Adrenal gland (tissue), 5 donors: ENCODE measurements around the gene SPAG16.

ENCODE experiments used
- POLR2A ChIP-seq, 2 donors: fragments of 450-650 bp; IDR thresholded peaks; one replicate each; pipeline ENCODE4 v1.6.1; 2017; ENCODE audit warnings: antibody characterized with exemption in 2 of 2, mild to moderate bottlenecking in 2 of 2, moderate library complexity in 1 of 2
- TF ChIP-seq, protein P1 (sequence below), 6 experiments: fragments of 450-650 bp in 4 of 6; fragments of 200-600 bp in 2 of 6; sonication (generic) in 1 of 6; IDR thresholded peaks; 1 replicate in 5 of 6; 2 replicates in 1 of 6; pipeline versions ENCODE4 v1.5.1 to v1.8.0; 2016 to 2021; ENCODE audit warnings: antibody characterized with exemption in 6 of 6, mild to moderate bottlenecking in 2 of 6, moderate library complexity in 1 of 6
- donor health status: DM: no; HTN: no; CAD: no.

DNA sequence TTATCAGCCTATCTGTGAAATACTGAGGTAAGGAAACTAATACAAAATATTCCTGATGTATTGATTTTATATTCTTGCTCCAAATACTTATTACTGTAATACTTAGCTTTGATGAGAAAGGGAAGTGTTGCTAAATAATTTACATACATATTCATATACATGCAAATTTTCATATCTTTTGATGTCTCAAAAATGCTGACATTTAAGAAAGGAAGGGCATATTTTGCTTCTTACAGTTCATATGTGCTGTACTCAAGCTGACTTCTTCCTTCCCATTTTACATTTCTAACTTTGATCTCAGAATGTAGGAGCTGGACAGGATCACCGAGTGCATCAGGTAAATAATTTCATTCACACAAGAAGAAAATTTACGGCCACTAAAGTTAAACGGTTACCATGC lies 727.4 kb downstream of the SPAG16 start:
- TF ChIP-seq POLR2A (IDR thresholded peaks at IDR 0.05): no peak
- TF ChIP-seq, protein P1, sequence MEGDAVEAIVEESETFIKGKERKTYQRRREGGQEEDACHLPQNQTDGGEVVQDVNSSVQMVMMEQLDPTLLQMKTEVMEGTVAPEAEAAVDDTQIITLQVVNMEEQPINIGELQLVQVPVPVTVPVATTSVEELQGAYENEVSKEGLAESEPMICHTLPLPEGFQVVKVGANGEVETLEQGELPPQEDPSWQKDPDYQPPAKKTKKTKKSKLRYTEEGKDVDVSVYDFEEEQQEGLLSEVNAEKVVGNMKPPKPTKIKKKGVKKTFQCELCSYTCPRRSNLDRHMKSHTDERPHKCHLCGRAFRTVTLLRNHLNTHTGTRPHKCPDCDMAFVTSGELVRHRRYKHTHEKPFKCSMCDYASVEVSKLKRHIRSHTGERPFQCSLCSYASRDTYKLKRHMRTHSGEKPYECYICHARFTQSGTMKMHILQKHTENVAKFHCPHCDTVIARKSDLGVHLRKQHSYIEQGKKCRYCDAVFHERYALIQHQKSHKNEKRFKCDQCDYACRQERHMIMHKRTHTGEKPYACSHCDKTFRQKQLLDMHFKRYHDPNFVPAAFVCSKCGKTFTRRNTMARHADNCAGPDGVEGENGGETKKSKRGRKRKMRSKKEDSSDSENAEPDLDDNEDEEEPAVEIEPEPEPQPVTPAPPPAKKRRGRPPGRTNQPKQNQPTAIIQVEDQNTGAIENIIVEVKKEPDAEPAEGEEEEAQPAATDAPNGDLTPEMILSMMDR (IDR thresholded peaks at IDR 0.05): no peak
